ENCODE measurements around the gene EVX1. TPM values are rescaled to one million over a fixed set of nuclear protein-coding genes. Genes with fewer than 3 reads are reported as not detected.
A peak's percentile ranks its signal among the peaks of the same experiment; 100 is the strongest.

Gene EVX1
- total RNA-seq, 1 donor from 2014 or later, result not detected

DNA sequence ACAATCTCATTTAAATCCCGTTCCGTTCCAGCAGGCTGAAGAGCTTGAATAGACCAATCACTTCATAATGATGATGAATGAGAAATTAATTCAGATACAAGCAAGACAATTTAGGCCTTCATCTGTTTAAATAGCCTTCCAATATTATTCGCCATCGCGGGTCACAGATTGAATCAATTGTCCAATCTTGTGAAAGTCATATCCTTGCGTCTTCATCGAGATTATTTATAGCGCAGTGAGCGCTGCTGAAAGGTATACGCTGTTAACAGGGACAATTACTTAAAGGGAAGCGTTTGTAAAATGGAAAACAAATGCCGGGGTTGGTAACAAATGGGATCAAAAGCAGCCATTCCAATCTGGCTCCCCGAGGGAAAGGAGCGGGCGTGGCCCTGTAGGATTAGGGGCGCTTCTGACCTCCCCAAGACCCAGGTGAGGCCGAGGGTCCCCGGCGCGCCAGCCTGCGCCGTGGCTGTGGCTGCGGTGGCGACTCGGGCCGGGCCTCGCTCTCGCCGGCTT, 8.6 kb downstream of the EVX1 start:
- peaks cover 37% of the 10 kb centered on the region for H3K4me1 ChIP-seq
- peaks cover 88% of the 10 kb centered on the region for H3K27me3 Mint-ChIP-seq (ENCODE audit: insufficient read depth, low read depth)
- DNase-seq (ENCODE audit: low spot score), result peak; percentile 15
- H3K4me3 ChIP-seq, result peak overlapping the region; percentile 29
- H3K9me3 ChIP-seq (ENCODE audit: low read depth), result no peaks in the 10 kb centered on the region
- H3K27ac ChIP-seq, result no peak overlapping the region
- peak overlapping the region; percentile 51 for H2AFZ ChIP-seq (replicated peaks)
- peaks cover 100% of the 10 kb centered on the region for H3K27me3 ChIP-seq
- H3K36me3 ChIP-seq, result no peaks in the 10 kb centered on the region
- peaks cover 5% of the 10 kb centered on the region for H3K9me3 Mint-ChIP-seq
- H3F3A ChIP-seq (ENCODE audit: low read depth), result peaks cover 13% of the 10 kb centered on the region
- H4K20me1 ChIP-seq (ENCODE audit: low read depth), result peaks cover 71% of the 10 kb centered on the region
- H3K36me3 Mint-ChIP-seq, result no peaks in the 10 kb centered on the region
- TF ChIP-seq, protein P1, sequence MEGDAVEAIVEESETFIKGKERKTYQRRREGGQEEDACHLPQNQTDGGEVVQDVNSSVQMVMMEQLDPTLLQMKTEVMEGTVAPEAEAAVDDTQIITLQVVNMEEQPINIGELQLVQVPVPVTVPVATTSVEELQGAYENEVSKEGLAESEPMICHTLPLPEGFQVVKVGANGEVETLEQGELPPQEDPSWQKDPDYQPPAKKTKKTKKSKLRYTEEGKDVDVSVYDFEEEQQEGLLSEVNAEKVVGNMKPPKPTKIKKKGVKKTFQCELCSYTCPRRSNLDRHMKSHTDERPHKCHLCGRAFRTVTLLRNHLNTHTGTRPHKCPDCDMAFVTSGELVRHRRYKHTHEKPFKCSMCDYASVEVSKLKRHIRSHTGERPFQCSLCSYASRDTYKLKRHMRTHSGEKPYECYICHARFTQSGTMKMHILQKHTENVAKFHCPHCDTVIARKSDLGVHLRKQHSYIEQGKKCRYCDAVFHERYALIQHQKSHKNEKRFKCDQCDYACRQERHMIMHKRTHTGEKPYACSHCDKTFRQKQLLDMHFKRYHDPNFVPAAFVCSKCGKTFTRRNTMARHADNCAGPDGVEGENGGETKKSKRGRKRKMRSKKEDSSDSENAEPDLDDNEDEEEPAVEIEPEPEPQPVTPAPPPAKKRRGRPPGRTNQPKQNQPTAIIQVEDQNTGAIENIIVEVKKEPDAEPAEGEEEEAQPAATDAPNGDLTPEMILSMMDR (IDR thresholded peaks at IDR 0.05), result no peak
- peak; percentile 57 for TF ChIP-seq EZH2phosphoT487 (IDR thresholded peaks at IDR 0.05)
- TF ChIP-seq EZH2 (IDR thresholded peaks at IDR 0.05), result no peak
- no peak overlapping the region for H3K27ac Mint-ChIP-seq
- H3K4me3 Mint-ChIP-seq, result peak overlapping the region; percentile 41
- H3K4me1 Mint-ChIP-seq, result peaks cover 22% of the 10 kb centered on the region
- peak overlapping the region; percentile 75 for H3K4me2 ChIP-seq
- H3K79me2 ChIP-seq (ENCODE audit: low read depth), result no peaks in the 10 kb centered on the region
- no peak overlapping the region for H3K9ac ChIP-seq

DNA sequence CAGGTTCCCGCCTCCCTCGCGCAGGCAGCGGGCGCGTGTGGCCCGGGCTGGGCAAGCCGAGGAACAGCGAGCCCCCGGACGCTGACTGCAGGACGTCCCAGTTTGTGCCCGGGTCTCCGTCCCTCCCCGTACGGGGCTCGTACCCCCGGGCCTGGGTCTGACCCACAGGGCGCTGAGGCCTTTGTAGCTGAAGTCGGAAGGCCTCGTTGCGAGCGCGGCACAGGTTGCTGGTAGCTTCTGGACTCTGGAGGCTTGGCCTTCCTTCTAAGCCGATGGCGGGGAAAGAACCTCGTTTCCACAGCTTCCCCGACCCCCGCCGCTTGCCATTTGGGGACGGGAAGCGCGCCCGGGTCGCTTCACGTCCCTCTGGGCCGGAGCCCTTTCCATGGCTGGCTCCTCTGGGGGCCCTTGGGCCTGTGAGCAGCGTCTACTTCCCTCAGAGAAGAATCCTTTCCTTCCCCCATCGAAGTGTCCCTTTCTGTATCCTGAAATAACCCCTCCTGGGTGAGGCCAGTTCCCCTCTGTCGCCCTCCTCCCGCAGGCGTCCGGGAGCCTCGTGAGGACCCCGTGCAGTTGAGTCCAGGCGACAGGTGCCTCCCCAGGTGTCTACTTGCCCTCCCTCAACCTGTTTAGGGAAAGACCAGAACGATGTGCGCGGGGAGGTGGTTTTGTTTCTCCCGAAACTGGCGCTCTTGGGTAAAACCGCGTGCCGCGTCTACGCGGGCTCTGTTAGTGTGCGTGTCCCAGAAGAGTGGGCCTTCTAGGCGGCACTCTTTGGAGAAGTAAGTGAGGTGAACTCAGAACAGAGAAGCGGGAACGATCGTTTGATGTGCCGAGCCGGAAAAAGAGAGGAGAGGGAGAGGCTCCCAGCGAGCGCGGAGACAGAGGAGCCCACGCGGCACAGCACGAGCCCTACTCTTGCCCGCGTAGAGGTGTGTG, 9.3 kb downstream of the EVX1 start:
- H3F3A ChIP-seq (ENCODE audit: low read depth), result peaks cover 13% of the 10 kb centered on the region
- H3K27ac Mint-ChIP-seq, result no peak overlapping the region
- peaks cover 22% of the 10 kb centered on the region for H3K4me1 Mint-ChIP-seq
- H4K20me1 ChIP-seq (ENCODE audit: low read depth), result peaks cover 64% of the 10 kb centered on the region
- no peak overlapping the region for H3K9ac ChIP-seq
- peak overlapping the region; percentile 75 for H3K4me2 ChIP-seq
- peak overlapping the region; percentile 29 for H3K4me3 ChIP-seq
- no peaks in the 10 kb centered on the region for H3K36me3 ChIP-seq
- DNase-seq (ENCODE audit: low spot score), result peak; percentile 68
- H3K9me3 ChIP-seq (ENCODE audit: low read depth), result no peaks in the 10 kb centered on the region
- H3K4me1 ChIP-seq, result peaks cover 37% of the 10 kb centered on the region
- TF ChIP-seq, protein P1 (IDR thresholded peaks at IDR 0.05), result no peak
- peak; percentile 90 for TF ChIP-seq EZH2phosphoT487 (IDR thresholded peaks at IDR 0.05)
- TF ChIP-seq EZH2 (IDR thresholded peaks at IDR 0.05), result peak; percentile 96
- no peaks in the 10 kb centered on the region for H3K79me2 ChIP-seq (ENCODE audit: low read depth)
- H3K4me3 Mint-ChIP-seq, result peak overlapping the region; percentile 57
- peaks cover 90% of the 10 kb centered on the region for H3K27me3 Mint-ChIP-seq (ENCODE audit: insufficient read depth, low read depth)
- H3K36me3 Mint-ChIP-seq, result no peaks in the 10 kb centered on the region
- H3K27me3 ChIP-seq, result peaks cover 100% of the 10 kb centered on the region
- H3K27ac ChIP-seq, result no peak overlapping the region
- peak overlapping the region; percentile 51 for H2AFZ ChIP-seq (replicated peaks)
- peaks cover 5% of the 10 kb centered on the region for H3K9me3 Mint-ChIP-seq

DNA sequence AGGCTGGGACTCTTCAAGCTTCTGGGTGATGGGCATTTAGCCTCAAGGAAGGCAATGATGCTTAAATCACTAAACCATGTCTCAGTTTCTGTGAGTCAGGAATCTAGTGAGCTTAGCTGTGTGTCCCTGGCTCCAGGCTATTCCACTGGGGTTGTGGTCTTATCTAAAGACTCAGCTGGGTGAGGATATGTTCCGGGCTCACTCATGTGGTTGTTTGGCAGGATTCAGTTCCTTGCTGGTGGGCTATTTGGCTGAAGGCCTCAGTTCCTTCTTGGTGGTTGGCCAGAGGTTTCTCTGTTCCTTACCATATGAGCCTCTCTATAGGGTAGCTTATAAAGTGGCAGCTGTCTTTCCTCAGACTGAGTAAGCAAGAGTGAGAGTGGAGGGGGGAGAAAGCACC, 12.0 kb downstream of the EVX1 start:
- Histone ChIP-seq H3K9ac (no peak overlapping the region), H3F3A (ENCODE audit: low read depth) (peaks cover 13% of the 10 kb centered on the region), H3K79me2 (ENCODE audit: low read depth) (no peaks in the 10 kb centered on the region), H3K4me3 (no peak overlapping the region), H3K27ac (no peak overlapping the region), H4K20me1 (ENCODE audit: low read depth) (peaks cover 39% of the 10 kb centered on the region), H3K36me3 (no peaks in the 10 kb centered on the region), H3K4me1 (peaks cover 35% of the 10 kb centered on the region), H3K4me2 (no peak overlapping the region), H3K27me3 (peaks cover 80% of the 10 kb centered on the region), H3K9me3 (ENCODE audit: low read depth) (no peaks in the 10 kb centered on the region), H2AFZ (replicated peaks) (no peak overlapping the region)
- Mint-ChIP-seq H3K4me1 (peaks cover 16% of the 10 kb centered on the region), H3K9me3 (no peaks in the 10 kb centered on the region), H3K27me3 (ENCODE audit: insufficient read depth, low read depth) (peaks cover 68% of the 10 kb centered on the region), H3K4me3 (no peak overlapping the region), H3K36me3 (no peaks in the 10 kb centered on the region), H3K27ac (no peak overlapping the region)
- DNase-seq (ENCODE audit: low spot score), result no peak
- no peak for TF ChIP-seq EZH2phosphoT487 (IDR thresholded peaks at IDR 0.05)
- TF ChIP-seq, protein P1 (IDR thresholded peaks at IDR 0.05), result no peak
- TF ChIP-seq EZH2 (IDR thresholded peaks at IDR 0.05), result no peak

Data from neural progenitor cell (in vitro differentiated cells).